Anterior cingulate cortex (tissue), 58 donors: ENCODE measurements around the gene RAB30.
"Not testable (repeated sequence)": the region's sequence is repeated elsewhere in the genome, so short reads cannot be mapped to it uniquely, and the experiment has no call there.

ENCODE experiments used
- DNase-seq, 58 donors: peaks; one replicate each; lab custom pipeline; 2025; lab: John Stamatoyannopoulos, UW

The RAB30 gene

GRCh38 chr11:83019888-83020579 lies 51.7 kb downstream of the RAB30 start:
- DNase-seq, result peak in 33 of 58 donors; percentile 5 to 79 (median 43)

GRCh38 chr11:83014951-83015350 lies 56.7 kb downstream of the RAB30 start:
- no peak for DNase-seq

GRCh38 chr11:83012168-83013067 lies 59.3 kb downstream of the RAB30 start:
- no peak for DNase-seq

DNA sequence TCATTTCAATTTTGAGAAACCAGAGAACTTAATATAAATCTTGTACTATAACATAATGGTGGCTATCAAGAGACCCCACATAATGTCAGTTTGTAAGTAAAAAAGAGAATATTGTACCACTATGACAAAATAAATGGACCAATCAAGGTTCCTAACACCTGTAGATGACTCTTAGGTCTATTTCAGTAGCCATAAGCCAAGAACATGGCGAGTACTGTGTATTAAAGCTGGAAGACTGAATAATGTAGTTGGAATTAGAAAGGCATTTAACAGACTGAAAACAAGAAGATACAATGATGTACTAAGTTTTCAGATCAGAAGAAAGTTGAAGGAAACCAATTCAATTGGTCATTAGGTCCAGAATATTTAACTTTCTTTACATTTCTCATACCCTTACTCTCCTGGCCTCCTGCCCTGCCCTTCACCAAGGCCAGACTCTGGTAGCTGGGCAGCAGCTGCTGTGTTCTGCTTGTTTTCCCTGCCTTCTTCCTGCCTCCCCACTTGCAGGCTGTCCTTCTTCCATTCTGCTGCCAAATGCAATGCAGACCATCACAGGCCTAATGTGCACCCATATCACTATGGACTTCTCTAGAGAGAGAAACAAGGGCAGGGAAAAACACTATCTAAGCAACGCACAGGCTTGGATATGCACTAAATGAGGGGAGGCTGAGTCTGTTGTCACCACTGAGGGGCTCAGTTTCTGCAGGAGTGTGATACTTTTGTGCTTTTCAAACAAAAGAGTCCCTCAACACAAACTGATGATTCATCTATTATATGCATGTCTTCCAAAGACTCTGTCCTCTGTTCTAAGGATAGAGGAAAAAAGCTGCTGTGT lies 60.1 kb downstream of the RAB30 start:
- peak in 16 of 58 donors; percentile 10 to 67 (median 24) for DNase-seq

DNA sequence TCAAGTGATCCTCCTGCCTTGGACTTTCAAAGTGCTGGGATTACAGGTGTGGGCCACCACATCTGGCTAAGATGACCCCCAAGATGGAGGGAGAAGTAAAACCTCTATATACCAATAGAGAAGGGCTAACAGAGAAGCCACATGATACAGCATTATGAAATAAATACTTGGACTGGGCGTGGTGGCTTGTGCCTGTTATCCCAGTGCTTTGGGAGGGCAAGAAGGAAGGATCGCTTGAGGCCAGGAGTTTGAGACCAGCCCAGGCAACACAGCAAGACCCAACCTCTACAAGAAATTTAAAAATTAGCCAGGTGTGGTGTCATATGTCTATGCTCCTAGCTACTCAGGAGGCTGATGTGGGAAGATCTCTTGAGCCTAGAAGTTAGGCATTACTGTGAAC lies 61.7 kb downstream of the RAB30 start:
- DNase-seq, result no peak

- DNase-seq, result not testable (repeated sequence)
Observed at GRCh38 chr11:83009136-83009535, 62.6 kb downstream of the RAB30 start.

- DNase-seq, result no peak
Observed at GRCh38 chr11:83008581-83008923, 63.1 kb downstream of the RAB30 start.

DNA sequence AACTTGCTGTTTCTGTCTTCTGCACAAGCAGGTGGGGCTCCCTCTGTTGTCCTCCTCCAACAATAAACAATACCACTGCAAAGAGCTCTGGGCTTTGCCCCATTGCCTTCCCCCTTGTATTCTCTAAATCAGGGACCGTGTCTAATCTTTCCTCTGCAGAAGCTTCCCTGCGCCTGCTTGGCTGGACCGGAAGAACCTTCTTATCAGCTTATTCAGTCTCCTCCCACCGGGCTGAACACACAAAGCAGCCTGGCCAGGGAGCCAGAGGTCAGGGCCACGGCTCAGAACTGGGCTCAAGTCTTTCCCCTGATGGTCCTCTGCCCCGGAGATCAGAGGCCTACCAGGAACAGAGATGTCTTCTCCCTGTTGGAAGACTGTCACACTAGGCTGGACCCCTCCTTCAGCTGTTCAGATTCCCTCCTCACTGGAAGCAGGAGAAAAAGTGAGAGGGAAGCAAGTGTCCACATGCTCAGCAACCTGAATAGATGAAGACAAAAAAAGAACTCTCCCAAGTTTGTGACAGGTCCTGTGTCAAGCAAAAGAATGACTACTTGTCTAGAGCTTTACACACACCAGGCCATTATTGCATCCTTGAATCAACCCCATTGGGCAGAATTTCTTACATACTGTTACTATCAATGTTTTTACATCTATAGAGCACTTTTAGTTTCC lies 63.7 kb downstream of the RAB30 start:
- peak in 15 of 58 donors; percentile 13 to 58 (median 31) for DNase-seq

DNA sequence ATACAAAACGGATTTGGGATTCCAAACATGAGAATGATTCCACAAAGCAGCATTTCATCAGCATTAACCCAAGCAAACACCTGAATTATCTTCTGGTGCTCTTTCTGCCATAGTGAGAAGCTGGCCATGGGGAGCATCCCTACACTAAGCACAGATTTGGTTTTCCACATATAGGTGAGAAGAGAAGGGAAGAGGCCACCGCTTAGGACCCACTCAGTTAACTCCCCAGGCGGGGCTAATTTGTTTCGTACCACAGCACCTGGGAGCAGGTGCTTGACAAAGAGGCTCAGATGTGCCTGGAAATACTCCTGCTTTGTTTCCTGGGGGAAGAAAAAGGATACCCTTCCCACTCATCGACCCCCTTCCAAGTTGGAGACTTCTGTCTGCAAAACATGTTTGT lies 64.2 kb downstream of the RAB30 start:
- no peak for DNase-seq

- DNase-seq, result peak in 1 of 58 donors; percentile 18
Observed at GRCh38 chr11:83006877-83007330, 64.8 kb downstream of the RAB30 start.

GRCh38 chr11:83004746-83005556 lies 66.7 kb downstream of the RAB30 start:
- DNase-seq, result no peak

- DNase-seq, result no peak
Observed at GRCh38 chr11:83002522-83002921, 69.2 kb downstream of the RAB30 start.

DNA sequence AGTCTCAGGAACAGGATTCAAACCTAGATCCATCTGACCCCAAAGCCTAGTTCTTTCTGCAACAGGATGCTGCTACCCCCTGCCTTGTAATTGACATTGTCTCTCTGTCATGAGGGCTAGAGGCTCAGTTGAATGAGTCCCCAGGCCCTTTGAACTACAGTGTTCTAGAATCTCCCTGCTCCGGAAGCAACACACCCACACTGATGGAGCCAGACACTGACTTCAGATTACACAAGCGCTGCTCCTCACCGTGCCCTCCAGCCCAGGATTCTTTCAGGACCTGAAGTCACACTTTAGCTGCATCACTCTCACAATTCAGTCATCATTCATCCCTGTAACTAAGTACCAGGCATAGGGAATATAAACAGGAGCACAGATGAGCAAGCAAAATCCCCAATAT lies 69.6 kb downstream of the RAB30 start:
- DNase-seq, result no peak

- DNase-seq, result no peak
Observed at GRCh38 chr11:83000381-83000780, 71.3 kb downstream of the RAB30 start.

- no peak for DNase-seq
Observed at GRCh38 chr11:82999232-82999631, 72.5 kb downstream of the RAB30 start.

DNA sequence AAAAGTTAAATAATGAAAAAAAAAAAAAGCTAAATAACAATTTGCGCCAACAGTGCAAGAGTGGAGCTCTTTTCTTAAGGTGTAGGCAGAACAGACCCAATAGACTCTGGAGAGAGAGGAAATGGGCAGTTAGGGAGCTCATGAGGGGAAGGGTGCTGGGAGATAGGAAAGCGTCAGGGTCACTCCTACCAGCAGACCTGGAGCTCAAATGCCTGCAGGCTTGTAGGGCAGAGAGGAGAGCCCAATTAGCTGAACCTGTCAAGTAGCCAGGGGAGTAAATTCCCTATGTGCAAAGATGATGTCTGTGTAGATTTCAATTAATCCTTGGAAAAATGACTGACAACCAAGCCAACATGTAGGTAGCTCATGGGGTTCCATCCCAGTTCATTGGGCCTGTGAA lies 73.0 kb downstream of the RAB30 start:
- DNase-seq, result no peak

- peak in 1 of 58 donors; percentile 8 for DNase-seq
Observed at GRCh38 chr11:82996966-82997606, 74.6 kb downstream of the RAB30 start.

GRCh38 chr11:82995754-82996398 lies 75.8 kb downstream of the RAB30 start:
- peak in 1 of 58 donors; percentile 28 for DNase-seq
